ENCODE results near the gene PPFIA1. TPM values are rescaled to one million over a fixed set of nuclear protein-coding genes. Genes with fewer than 3 reads are reported as not detected.

PPFIA1 gene
- total RNA-seq, 6 experiments from 2014 or later = 29.4 to 40.0 (median 32.7) TPM

DNA sequence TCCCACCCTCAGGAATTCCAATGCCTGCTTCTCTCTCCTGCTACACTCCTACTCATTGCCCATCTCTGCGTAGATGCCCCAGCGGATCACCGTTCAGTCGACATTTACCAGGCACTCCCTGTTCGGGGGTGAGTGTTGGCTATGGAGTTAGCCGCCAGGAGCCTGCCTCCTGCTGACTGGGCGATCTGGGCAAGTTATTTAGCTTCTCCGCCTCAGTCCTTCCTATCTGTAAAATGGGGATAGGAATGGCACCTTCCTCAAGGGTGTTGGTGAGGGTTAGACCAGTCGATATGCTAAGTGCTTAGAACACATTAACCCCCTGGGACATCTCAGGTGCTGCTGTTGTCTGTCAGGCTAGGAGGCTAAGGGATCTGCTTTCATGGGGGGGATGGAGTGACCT, 36.5 kb upstream of the PPFIA1 start:
- Mint-ChIP-seq H3K27ac (no peak overlapping the region), H3K9me3 (no peaks in the 10 kb centered on the region)
- no peak for DNase-seq

DNA sequence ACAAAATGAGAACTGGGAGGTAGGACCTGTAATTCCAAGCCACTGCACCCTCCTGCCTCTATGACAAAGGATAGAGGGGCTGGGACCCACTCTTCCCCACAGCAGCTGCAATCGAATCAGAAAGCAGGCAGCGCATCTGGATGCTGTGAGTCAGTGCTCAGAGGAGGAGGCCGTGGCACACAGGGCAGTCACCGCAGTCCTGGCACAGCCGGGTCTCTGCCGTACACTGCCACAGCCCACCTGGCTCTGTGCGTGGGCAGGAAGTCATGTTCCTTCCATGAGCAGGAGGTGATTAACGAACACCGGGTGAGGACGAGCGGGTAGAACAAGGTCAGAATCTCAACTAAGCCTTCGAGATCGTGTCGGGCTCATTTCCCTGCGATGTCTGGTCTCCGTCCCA, 30.2 kb upstream of the PPFIA1 start:
- Mint-ChIP-seq H3K9me3 (no peaks in the 10 kb centered on the region), H3K36me3 (ENCODE audit: low read depth) (no peaks in the 10 kb centered on the region), H3K27ac (no peak overlapping the region), H3K4me3 (no peak overlapping the region), H3K4me1 (ENCODE audit: low read depth) (peaks cover 19% of the 10 kb centered on the region), H3K27me3 (ENCODE audit: insufficient read depth) (peaks cover 33% of the 10 kb centered on the region)
- TF ChIP-seq, protein P1, sequence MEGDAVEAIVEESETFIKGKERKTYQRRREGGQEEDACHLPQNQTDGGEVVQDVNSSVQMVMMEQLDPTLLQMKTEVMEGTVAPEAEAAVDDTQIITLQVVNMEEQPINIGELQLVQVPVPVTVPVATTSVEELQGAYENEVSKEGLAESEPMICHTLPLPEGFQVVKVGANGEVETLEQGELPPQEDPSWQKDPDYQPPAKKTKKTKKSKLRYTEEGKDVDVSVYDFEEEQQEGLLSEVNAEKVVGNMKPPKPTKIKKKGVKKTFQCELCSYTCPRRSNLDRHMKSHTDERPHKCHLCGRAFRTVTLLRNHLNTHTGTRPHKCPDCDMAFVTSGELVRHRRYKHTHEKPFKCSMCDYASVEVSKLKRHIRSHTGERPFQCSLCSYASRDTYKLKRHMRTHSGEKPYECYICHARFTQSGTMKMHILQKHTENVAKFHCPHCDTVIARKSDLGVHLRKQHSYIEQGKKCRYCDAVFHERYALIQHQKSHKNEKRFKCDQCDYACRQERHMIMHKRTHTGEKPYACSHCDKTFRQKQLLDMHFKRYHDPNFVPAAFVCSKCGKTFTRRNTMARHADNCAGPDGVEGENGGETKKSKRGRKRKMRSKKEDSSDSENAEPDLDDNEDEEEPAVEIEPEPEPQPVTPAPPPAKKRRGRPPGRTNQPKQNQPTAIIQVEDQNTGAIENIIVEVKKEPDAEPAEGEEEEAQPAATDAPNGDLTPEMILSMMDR (IDR thresholded peaks at IDR 0.05) = no peak
- no peak for DNase-seq

More for the DNA sequence above, 36.5 kb upstream of the PPFIA1 start:
- Mint-ChIP-seq H3K36me3 (ENCODE audit: low read depth) (no peaks in the 10 kb centered on the region), H3K4me1 (ENCODE audit: low read depth) (peaks cover 28% of the 10 kb centered on the region), H3K4me3 (no peak overlapping the region), H3K27me3 (ENCODE audit: insufficient read depth) (peaks cover 26% of the 10 kb centered on the region)
- TF ChIP-seq, protein P1 (IDR thresholded peaks at IDR 0.05) = no peak

DNA sequence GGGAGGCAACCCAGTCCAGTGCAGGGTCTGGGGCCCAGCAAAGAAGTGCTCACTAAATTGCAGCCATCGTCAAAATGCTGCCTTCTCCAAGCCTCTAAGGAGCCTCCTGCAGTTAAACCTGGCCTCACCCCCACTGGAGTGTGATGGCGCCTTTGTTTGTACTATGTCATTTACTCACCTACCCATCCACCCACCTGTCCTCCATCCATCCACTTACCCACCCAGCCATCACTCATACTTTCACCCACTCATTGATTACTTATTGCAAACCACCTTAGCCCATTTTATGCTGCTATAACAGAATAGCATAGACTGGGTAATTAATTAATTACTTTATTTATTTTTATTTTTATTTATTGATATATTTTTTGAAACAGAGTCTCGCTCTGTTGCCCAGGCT, 28.8 kb upstream of the PPFIA1 start:
- no peak overlapping the region for H3K27ac Mint-ChIP-seq
- H3K36me3 Mint-ChIP-seq (ENCODE audit: low read depth) = no peaks in the 10 kb centered on the region
- H3K4me1 Mint-ChIP-seq (ENCODE audit: low read depth) = peaks cover 19% of the 10 kb centered on the region
- no peak overlapping the region for H3K4me3 Mint-ChIP-seq
- peaks cover 28% of the 10 kb centered on the region for H3K27me3 Mint-ChIP-seq (ENCODE audit: insufficient read depth)
- DNase-seq = no peak
- no peaks in the 10 kb centered on the region for H3K9me3 Mint-ChIP-seq
- TF ChIP-seq, protein P1 (IDR thresholded peaks at IDR 0.05) = no peak

DNA sequence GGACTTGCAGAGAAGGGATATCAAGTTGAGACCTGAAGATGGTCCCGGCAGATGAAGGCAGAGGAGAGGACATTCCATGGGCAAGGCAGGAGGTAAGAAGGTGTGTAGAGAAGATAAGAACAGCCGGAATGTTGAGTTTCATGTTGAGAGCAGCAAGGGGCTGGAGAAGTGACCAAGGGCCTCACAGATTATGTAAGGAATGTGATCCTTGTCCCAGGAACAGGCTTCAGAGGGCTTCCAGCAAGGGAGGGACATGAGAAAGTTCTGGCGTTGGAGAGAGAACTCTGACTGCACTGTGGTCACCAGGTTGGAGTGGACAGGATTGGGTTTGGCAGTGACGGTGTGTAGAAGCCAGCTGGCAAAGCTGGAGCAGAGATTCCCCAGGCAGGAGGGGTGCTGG, 27.6 kb upstream of the PPFIA1 start:
- no peak overlapping the region for H3K27ac Mint-ChIP-seq
- H3K4me1 Mint-ChIP-seq (ENCODE audit: low read depth) = peaks cover 27% of the 10 kb centered on the region
- H3K9me3 Mint-ChIP-seq = no peaks in the 10 kb centered on the region; the same call in 1 of the 2 replicates
- no peak for DNase-seq
- no peaks in the 10 kb centered on the region for H3K36me3 Mint-ChIP-seq (ENCODE audit: low read depth)
- TF ChIP-seq, protein P1 (IDR thresholded peaks at IDR 0.05) = no peak
- H3K4me3 Mint-ChIP-seq = no peak overlapping the region
- peaks cover 29% of the 10 kb centered on the region for H3K27me3 Mint-ChIP-seq (ENCODE audit: insufficient read depth)

DNA sequence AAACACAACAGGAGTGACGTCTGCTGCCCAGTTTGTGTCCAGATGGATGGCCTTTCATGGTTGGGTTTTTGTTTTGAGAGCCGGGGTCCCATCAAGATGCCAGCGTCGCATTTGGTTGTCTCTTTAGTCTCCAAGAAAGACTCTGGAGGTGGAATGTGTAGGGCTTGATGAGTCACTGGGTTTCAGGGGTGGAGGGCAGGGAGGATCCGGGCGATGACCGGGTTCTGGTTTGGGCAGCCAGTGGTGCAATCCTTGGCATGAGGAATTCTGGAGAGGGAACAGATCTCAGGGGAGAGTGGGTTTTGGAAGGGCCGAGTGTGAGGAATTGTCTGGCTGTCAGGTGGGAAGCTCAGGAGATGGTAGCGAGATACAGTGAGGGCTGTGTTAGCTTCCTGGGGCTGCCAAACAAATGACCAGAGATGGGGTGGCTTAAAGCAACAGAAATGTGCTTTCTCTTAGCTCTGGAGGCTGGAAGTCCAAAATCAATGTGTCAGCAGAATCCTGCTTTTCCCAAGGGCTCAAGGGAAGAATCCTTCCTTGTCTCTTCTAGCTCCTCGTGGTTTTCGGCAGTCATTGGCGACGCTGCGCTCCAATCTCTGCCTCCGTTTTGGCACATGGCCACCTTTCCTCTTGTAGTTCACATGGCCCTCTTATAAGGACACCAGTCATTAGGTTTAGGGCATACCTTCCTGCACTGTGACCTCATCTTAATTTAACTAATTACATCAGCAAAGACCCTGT, 26.4 kb upstream of the PPFIA1 start:
- Mint-ChIP-seq H3K4me1 (ENCODE audit: low read depth) (peaks cover 27% of the 10 kb centered on the region), H3K4me3 (no peak overlapping the region), H3K36me3 (ENCODE audit: low read depth) (no peaks in the 10 kb centered on the region), H3K27ac (no peak overlapping the region), H3K27me3 (ENCODE audit: insufficient read depth) (peaks cover 32% of the 10 kb centered on the region), H3K9me3 (no peaks in the 10 kb centered on the region; the same call in 1 of the 2 replicates)
- TF ChIP-seq, protein P1 (IDR thresholded peaks at IDR 0.05) = no peak
- no peak for DNase-seq
